GM19452 (cell line): ENCODE measurements around the gene FOCAD.

ENCODE experiments used
- ATAC-seq: cut with Tn5 transposase; IDR thresholded peaks from one replicate; pipeline ENCODE4 v1.9.1; 2021; ENCODE audit not compliant: unreplicated experiment

Gene FOCAD

GRCh38 chr9:20788526-20789451, 104.7 kb downstream of the FOCAD start:
- ATAC-seq = no peak

GRCh38 chr9:20790721-20791120, 106.7 kb downstream of the FOCAD start:
- ATAC-seq = no peak

- ATAC-seq = no peak
Measured at GRCh38 chr9:20791682-20792081, 107.6 kb downstream of the FOCAD start.

GRCh38 chr9:20804489-20805250, 120.6 kb downstream of the FOCAD start:
- ATAC-seq = no peak

GRCh38 chr9:20805766-20806165, 121.7 kb downstream of the FOCAD start:
- no peak for ATAC-seq

GRCh38 chr9:20808002-20808401, 123.9 kb downstream of the FOCAD start:
- no peak for ATAC-seq

DNA sequence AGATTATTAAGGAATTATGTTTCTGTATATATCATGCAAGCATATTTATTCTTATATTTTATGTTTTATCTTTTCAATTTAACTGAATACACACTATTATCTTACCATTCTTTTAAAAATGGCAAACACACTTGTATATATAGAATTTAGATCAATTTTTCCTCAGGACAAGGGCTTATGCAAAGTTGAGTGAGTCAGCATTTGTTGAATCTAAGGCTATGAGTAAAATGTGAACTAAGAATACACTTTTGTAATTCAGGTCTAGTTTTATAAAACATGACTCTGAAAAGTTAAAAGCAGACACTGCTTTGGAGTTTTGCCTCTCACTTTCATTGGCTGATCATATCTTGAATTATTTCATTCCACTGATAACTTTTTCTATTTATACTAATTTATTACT, 127.8 kb downstream of the FOCAD start:
- ATAC-seq = no peak

- no peak for ATAC-seq
Measured at GRCh38 chr9:20815923-20816703, 132.1 kb downstream of the FOCAD start.

DNA sequence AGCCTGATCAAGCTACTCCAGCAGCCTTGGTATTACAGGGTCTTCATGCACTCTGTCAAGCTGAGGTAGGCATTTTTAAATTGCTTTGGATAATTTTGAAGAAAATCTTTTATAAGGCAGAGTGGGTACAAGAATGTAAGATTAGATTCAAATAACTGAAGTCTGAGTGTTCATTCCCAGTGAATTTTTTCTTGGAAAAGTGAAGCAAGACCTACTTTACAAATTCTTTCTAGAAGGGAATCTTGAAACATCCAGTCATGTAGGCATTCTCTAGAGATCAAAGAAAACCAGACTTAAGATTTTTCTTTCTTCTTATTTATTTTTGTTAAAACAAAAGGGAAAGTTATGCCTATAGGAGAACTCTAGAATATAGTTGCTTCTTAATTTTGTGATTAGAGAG, 139.0 kb downstream of the FOCAD start:
- no peak for ATAC-seq

DNA sequence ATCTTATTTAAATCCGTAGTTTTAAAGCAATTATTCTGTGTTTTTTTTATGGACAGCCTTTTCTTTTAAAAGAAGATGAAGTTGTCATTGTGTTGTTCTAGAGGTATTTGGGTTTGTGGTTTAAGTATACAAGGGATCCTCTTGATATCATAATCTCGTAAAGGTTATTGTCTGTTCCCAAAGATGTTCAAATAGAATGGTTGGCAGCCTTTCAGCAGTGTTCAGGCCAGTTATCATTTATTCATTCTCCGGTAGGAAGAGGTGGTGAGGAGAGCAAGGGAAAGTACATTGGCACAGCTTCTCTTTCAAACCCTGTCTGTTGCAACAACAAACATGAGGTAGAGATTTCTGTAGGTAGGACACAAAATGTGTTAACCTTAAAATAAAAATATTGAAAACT, 147.0 kb downstream of the FOCAD start:
- ATAC-seq = no peak

- ATAC-seq = no peak
Measured at GRCh38 chr9:20832775-20833174, 148.7 kb downstream of the FOCAD start.

DNA sequence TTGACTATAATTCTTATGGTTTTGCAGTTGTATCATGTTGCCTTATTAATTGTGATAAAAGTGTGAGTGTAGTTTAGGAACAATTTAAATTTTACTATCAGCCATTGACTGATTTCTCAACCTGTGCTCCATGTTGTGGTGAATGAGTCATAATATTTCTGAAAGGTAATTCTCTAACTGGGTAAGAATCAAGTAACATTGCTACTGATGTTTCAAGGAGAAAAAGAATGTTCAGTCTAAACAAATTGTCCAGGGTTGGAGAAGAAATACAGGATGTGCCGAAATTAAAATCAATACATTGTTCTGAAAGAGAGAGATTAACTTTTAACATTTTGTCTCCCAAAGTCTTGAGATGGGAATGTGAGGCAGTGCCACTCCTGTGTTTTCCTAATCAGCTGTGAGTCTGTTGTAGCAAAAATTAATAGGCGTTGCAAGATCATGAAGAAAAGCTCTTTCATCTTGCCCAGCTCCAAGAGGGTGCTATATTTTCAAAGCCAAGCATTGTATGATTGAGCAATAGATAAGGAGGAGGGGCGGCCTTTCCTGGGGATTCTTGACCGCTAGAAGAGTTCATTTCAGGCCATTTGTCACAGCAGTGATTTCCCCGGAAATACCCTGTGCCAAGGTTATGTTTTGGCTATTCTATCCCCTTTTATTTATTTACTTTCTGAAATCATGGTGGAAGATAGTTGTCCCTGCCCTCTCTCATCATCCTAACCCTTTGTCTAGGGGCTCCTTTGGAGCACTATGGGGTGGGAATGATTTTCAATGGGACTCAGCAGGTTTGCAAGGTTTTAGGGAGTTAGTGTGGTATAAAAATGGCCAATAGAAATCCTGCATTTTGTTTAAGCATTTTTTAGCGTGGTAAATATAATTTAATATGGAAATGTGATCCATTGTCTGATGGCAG, 151.6 kb downstream of the FOCAD start:
- ATAC-seq = no peak

- no peak for ATAC-seq
Measured at GRCh38 chr9:20837166-20837565, 153.1 kb downstream of the FOCAD start.

- no peak for ATAC-seq
Measured at GRCh38 chr9:20838218-20838617, 154.2 kb downstream of the FOCAD start.

- no peak for ATAC-seq
Measured at GRCh38 chr9:20844916-20845315, 160.9 kb downstream of the FOCAD start.

- ATAC-seq = no peak
Measured at GRCh38 chr9:20848490-20848889, 164.4 kb downstream of the FOCAD start.

GRCh38 chr9:20853866-20854265, 169.8 kb downstream of the FOCAD start:
- no peak for ATAC-seq

DNA sequence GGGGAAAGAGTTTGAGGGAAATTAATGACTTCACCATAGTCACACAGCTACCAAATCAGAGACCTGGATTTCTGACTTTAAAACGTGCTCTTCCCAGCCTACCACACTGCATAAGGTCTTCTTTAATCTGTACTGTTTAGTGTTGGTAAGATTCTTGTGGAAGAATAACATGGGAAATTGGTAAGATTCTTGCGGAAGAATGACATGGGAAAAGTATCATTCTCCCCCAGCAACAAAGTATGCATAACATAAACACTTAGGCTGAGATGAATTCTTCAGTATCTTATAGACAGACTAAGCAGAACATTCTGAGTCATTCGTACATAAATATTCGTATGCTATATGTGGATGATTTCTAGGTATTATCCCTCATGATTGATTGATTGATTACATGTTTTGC, 170.4 kb downstream of the FOCAD start:
- no peak for ATAC-seq

DNA sequence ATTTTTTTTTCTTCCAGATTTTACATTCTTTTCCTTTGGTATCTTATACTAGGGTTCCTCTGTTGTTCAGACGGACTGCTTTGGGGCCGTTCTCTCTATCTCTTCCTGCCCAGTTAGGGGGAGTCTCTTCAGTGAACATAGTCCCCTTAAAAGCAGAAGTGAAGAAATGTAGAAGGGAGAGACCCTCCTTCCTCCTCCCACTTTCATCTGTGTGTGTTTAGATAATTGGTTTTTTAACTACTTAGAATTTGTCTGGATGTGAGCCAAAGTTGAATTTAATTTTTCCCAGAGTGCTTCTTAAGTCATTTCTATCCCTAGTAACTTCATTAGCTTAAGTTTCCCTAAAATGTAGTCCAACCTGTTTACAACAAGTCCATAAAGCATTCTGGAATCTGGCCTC, 179.9 kb downstream of the FOCAD start:
- no peak for ATAC-seq

DNA sequence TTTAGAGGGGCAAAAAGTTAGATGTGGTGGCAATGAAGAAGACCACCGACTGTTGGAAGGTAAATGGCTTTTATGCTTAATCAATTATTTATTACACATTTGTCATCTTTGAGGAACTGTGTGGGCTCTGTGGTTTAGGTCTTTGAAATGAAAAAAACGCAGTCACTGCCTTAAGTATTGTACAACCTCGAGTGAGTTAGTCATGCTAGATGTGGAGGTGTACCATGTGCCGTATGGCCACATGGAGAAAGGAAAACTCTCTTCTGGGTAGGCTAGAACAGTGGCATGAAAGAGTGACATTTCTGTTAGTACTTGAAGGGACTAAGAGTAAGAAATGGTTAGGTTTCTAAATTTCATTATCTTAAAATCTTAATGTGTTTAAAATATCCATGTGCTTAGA, 181.3 kb downstream of the FOCAD start:
- ATAC-seq = no peak
